Bronchial epithelial cell (primary cell): ENCODE results near the gene AUNIP. TPM values are rescaled to one million over a fixed set of nuclear protein-coding genes. Genes with fewer than 3 reads are reported as not detected.
A peak's percentile ranks its signal among the peaks of the same experiment; 100 is the strongest.

Experiments
- DNase-seq: peaks from one replicate; pipeline ENCODE4 v3.0.0-alpha.2; 2010; ENCODE audit warnings: low read depth
- FAIRE-seq: peaks from 2 replicates; lab custom pipeline; 2011; peaks lifted over from hg19 to GRCh38; lab: Jason Lieb, UNC
- H3K27me3 ChIP-seq: 2 replicates; pipeline ENCODE4 v1.5.1; 2011; ENCODE audit warnings: low read length; ENCODE audit not compliant: control insufficient read depth, insufficient read depth
- H3K36me3 ChIP-seq: 2 replicates; pipeline ENCODE4 v1.5.1; 2011; ENCODE audit warnings: low read length; ENCODE audit not compliant: control insufficient read depth, insufficient read depth
- H3K4me3 ChIP-seq: 2 replicates; pipeline ENCODE4 v1.5.1; 2011; ENCODE audit warnings: mild to moderate bottlenecking, low read depth, low read length, control low read depth
- total RNA-seq: library from RNA; depleted of rRNA; stranded (reverse); fragments of >200 nt; gene quantifications from 2 replicates; pipeline ENCODE4 v1.2.1, GENCODE V29; 2014
- TF ChIP-seq, protein P1 (sequence below): IDR thresholded peaks from 2 replicates; pipeline ENCODE4 v1.5.1; 2011; ENCODE audit warnings: mild to moderate bottlenecking, moderate library complexity, low read length, control low read depth, inconsistent platforms; ENCODE audit not compliant: insufficient read depth, severe bottlenecking

Gene AUNIP
- total RNA-seq, 1 donor from 2014 or later: 2.4 TPM

- Histone ChIP-seq H3K36me3 (no peaks in the 10 kb centered on the region), H3K4me3 (no peak overlapping the region), H3K27me3 (peaks cover 2% of the 10 kb centered on the region)
- no peak for DNase-seq
- TF ChIP-seq, protein P1, sequence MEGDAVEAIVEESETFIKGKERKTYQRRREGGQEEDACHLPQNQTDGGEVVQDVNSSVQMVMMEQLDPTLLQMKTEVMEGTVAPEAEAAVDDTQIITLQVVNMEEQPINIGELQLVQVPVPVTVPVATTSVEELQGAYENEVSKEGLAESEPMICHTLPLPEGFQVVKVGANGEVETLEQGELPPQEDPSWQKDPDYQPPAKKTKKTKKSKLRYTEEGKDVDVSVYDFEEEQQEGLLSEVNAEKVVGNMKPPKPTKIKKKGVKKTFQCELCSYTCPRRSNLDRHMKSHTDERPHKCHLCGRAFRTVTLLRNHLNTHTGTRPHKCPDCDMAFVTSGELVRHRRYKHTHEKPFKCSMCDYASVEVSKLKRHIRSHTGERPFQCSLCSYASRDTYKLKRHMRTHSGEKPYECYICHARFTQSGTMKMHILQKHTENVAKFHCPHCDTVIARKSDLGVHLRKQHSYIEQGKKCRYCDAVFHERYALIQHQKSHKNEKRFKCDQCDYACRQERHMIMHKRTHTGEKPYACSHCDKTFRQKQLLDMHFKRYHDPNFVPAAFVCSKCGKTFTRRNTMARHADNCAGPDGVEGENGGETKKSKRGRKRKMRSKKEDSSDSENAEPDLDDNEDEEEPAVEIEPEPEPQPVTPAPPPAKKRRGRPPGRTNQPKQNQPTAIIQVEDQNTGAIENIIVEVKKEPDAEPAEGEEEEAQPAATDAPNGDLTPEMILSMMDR: no peak
- FAIRE-seq: peak; percentile 60
Observed at GRCh38 chr1:25784575-25785051, 74.6 kb downstream of the AUNIP start.

Other genes starting within 250 kb of the AUNIP start
- gene MAN1C1, start 242.7 kb downstream of the AUNIP start, total RNA-seq: under 0.01 and 0.26 TPM in 2 replicates
- 3.4 and 6.4 TPM in 2 replicates for gene SELENON, start 59.3 kb downstream of the AUNIP start, total RNA-seq
- gene MTFR1L, start 39.5 kb downstream of the AUNIP start, total RNA-seq: 15.0 and 22.0 TPM in 2 replicates
- 12.6 and 20.7 TPM in 2 replicates for gene PAQR7, start 16.3 kb upstream of the AUNIP start, total RNA-seq
- 15.8 and 19.5 TPM in 2 replicates for gene STMN1, start 47.0 kb upstream of the AUNIP start, total RNA-seq
- 11.3 and 20.7 TPM in 2 replicates for gene PAFAH2, start 138.6 kb upstream of the AUNIP start, total RNA-seq
- not detected in 2 replicates for gene EXTL1, start 162.3 kb upstream of the AUNIP start, total RNA-seq
- gene SLC30A2, start 186.7 kb upstream of the AUNIP start, total RNA-seq: 0.13 TPM in 1 of 2 replicates, not detected in the other
- 0.13 TPM in 1 of 2 replicates, not detected in the other for gene TRIM63, start 208.2 kb upstream of the AUNIP start, total RNA-seq